Dermis microvascular lymphatic vessel endothelial cell (primary cell): ENCODE data around the gene RBM15B. TPM values are rescaled to one million over a fixed set of nuclear protein-coding genes. Genes with fewer than 3 reads are reported as not detected.
"Not testable (repeated sequence)": the region's sequence is repeated elsewhere in the genome, so short reads cannot be mapped to it uniquely, and the experiment has no call there.

Source experiments
- DNase-seq, 2 donors: peaks; one replicate each; pipeline versions ENCODE4 v3.0.0 to v3.0.0-alpha.2; 2010; ENCODE audit warnings: low read depth in 2 of 2
- total RNA-seq: library from RNA; depleted of rRNA; stranded (reverse); fragments of >200 nt; gene quantifications from 2 replicates; pipeline ENCODE4 v1.2.1, GENCODE V29; 2014

RBM15B gene
- total RNA-seq, 1 donor from 2014 or later, result 27.2 TPM

DNA sequence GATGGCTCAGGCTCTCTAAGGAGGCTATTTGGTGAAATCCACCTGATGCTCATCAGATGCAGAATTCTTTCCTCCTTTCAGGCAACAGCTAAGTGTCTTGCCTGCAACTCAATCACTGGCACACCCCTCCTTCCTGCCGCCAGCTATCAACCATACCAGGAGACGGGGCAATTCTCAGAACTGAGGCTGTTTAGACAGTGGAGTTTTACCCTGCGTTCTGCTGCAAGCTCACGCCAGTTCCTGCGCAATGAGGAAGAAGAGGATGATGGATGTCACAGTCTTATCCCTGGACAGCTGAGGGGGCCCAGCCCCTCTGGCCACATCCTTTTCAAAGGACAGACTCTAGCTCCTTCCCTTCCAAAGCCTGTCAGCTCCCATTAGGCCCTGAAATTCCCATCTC is 13.0 kb upstream of the RBM15B start:
- DNase-seq, result no peak

DNA sequence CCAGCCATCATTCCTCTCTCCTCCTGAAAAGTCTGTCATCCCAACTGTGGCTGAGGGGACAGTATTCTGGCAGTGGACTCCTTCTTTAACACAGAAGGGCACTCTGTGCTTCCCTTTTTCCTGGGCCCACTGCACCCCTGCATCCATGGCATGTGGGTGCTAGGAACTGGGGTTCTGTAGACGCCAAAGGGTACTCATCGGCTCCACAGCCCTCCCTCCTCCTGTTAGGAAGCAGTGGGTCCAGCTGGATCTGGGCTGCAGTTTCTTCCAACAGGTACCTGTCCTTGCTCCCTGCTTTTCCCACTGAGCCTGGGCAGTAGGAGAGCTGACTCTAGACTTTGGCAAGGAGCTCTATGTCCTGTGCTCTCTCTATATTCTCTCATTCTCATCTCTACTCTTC is 12.4 kb upstream of the RBM15B start:
- DNase-seq, result no peak

DNA sequence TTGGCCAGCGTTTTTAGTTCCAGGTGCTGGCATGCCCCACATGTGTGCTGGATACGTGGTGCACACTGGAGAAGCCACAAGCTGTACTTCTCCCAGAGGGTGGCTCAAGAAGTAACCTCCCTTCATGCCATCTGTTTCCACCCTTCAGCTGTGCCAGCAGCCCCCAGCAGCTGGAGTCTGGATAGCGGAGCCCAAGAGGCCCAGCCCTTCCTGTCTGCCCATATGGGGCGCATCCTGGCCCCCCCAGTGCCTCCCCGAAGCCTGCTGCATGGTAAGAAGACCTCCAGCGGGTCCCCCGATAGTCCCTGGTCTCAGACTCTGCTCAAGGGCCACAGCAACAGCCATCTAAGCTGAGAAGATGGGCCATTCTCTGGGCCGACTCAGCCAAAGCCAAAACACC is 11.8 kb upstream of the RBM15B start:
- DNase-seq, result peak in 1 of 2 donors; percentile 21

DNA sequence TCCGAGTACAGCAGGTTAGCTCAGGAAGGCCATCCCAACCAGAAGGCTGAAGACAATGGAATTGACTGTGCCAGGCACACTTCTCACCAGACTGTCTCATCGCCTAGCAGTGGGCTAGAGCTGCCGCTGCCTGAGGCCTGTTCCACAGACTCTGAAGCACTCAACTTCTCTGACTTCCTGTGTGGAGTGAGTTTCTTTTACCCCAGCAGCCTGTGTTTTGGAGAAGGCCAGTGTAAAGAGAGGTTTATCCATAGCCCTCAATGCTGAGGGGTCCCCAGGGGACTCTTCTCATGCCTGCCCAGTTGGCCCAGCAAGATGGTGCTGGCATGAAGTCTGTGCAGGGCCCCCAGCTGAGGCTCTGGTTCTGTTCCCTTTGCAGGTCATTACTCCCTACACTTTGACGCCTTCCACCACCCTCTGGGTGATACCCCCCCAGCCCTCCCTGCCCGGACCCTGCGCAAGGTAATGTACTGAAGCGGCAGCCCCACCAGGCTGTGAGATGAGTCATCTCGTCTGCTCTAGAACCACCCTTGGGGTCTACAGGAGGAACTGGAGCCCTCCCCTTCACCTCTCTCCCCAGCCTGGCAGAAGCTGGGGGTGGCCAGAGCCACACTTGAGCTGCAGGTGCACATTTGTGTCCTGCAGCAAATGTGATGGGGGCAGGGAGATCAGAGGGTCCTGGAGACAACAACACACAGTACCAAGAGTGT is 11.2 kb upstream of the RBM15B start:
- no peak for DNase-seq

DNA sequence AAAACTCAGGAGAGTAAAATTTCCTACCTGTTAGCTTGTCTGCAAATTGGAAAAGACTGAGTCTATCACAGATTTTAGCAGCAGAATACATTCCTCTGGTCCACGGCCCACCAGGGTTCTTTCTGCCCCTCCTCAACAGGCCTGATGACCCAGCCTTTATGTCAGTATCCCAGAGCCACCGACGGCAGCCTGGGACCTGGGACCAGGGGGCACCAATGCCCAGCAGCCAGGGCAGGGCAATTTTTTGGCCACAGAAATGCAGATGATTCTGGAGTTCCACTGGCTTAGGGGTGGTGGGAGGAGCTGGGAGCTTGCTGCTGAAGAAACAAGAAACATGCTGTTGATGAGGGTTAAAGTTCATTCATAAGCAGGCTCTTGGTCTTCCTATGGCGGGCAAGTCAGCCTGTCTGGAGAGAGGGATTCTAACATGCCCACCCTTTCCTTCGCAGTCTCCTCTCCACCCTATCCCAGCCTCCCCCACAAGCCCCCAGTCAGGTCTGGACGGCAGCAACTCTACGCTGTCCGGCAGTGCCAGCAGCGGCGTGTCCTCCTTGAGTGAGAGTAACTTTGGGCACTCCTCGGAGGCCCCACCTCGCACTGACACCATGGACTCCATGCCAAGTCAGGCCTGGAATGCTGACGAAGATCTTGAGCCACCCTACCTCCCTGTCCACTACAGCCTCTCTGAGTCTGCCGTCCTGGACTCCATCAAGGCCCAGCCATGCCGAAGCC is 10.3 kb upstream of the RBM15B start:
- no peak for DNase-seq

DNA sequence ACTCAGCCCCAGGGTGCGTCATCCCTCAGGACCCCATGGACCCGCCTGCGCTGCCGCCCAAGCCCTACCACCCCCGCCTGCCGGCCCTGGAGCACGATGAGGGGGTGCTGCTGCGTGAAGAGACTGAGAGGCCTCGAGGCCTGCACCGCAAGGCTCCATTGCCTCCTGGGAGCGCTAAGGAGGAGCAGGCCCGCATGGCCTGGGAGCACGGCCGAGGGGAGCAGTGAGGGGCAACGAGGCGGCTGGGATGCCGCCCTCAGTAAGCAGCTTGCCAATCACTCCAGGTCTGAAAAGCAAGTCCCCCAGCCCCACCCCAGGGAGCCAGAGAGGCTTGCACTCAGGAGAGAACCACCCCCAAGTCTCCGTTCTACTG is 9.8 kb upstream of the RBM15B start:
- no peak for DNase-seq

DNA sequence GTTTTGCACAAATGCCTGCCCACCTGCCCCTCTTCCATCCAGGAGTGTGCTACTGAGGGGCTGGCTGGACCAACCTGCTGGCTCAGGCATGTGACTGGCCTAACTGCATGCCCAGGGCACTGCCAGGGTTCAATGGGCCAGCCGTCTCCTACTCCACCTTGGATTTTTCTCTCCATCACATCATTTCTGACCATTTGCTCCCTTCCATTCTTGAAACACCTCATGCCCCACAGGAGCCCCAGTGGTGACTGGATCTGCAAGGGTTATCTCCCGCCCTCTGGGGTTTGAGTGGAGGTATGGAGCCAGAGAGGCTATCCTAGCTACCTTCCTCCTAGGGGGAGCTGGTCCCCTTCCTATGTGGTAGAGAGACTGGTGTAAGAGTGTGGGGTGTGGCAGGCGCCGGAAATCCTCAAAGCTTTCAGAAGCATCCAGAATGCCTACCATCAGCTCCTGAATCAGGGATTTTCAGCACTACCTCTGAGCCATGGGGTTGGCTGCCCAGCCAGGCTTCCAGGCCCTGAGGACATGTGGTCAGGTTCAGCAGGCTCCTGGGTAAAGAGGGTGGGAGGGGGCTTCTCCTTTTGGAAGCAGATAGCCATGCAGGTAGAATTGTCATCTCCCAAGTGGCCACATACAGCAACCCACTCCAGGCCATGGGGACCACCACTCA is 8.9 kb upstream of the RBM15B start:
- no peak for DNase-seq

DNA sequence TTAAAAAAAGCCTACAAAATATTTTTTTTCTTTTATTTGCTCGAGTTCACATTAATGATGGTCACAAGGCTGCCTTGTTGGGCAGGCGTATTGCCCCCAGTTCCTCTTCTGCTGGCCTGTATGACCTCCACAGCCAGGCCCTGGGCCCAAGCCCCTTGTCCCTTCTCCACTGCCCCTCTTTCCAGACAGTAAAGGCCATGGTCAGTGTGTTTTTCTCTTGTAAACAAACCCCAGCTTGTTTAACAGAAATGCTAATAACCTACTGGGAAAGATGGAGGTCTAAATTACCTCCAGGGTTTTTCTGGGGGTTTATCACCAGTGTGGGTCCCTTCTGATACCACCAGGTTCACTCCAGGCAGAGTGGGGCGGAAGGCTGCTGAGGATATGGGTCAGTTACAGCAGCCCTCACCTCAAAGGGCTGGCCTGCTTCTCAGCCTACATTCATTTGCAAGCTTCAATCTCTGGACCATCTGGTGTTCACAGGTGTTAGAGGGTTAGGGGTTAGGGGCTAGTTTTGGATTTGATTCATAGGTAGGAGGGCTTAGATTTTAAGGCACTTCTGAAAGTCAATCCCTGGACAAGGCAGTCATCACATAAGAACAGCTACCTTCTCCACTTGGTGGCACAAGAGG is 8.0 kb upstream of the RBM15B start:
- DNase-seq, result no peak

DNA sequence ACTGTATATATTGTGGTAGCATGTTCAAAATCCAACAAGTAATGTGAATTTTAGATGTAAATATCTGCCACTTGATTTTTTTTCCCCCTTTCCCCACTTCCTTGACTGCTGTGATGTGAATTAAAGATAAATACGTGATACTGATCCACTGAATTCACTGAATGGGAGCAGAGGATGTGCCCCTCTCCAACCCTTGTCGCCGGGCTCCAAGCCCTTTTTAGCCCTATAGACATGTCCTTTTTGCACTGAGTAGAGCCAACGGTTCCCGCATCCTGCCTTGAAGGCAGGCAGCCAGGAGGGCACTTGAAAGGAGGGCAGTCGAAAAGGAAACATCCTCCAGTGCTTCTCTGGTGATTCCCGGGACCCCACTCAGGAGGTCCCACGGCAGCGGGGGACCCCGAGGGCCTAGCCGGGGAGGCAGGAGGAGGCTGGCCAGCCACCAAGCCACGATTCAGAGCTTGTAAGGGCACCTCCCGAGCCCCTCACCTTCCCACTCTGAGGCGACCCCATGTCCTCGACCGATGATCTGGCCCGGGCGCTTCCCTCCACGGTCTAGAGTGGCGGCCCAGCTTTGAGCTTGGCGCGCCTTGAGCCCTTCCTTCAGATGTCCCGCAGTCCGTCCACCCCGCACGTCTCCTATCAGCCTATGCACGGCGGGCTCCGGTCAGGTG is 6.9 kb upstream of the RBM15B start:
- DNase-seq, result peak; percentile 3 to 32

DNA sequence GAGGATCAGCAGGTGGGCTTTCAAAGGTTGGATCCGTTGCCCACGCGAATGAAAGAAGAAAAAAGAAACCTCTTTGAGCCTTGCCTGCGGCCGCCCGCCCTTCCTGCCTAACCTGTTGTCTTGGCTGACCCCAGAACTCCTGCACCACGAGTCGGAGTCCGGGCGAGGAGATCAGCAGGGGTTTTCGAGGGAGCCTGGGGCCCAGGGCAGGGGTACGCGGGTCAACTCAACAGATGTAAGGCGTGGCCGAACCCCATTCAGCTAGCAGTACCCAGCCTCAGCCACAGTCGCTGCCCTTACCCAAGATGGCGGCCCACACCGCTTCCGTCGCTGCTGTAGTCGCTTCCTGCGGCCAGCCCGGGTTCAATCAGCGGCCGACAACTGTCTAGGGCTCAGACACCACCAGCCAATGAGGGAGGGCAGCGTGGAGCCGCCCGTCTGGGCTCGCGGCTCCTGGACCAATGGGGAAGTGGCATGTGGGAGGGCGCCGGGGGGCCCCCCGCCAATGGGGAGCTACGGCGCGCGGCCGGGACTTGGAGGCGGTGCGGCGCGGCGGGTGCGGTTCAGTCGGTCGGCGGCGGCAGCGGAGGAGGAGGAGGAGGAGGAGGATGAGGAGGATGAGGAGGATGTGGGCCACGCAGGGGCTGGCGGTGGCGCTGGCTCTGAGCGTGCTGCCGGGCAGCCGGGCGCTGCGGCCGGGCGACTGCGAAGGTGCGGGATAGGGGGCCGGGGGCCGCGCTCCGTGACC is 6.2 kb upstream of the RBM15B start, which contains the start of gene MANF:
Gene MANF, plus strand, starts transcription at position 566 of the 748 bp plus-strand sequence. Its CDS starts 52 bp downstream, at position 618.
- DNase-seq, result peak; percentile 95 to 99

DNA sequence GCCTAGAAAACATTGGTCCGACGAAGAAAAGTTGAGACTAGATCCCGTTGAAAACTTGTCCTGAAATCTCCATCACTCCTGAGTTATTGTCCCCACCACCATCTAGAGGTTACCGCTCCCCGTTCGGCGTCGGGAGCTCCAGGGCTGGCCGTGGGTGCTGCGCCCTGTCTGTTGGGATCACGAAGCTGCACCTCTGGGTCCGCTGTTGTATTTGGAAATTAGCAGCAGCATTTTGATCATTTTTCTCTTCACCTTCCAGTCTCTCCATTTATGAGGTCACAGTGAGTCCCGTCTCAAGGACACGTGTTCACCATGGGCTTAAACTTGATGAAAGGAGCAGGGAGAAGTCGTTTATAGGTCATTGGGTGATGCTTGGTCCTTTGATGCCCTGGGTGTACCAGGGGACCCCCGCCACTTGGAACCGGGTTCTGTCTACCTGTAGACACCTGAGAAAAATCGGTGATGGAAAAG is 5.4 kb upstream of the RBM15B start:
- peak in 1 of 2 donors; percentile 31 for DNase-seq

DNA sequence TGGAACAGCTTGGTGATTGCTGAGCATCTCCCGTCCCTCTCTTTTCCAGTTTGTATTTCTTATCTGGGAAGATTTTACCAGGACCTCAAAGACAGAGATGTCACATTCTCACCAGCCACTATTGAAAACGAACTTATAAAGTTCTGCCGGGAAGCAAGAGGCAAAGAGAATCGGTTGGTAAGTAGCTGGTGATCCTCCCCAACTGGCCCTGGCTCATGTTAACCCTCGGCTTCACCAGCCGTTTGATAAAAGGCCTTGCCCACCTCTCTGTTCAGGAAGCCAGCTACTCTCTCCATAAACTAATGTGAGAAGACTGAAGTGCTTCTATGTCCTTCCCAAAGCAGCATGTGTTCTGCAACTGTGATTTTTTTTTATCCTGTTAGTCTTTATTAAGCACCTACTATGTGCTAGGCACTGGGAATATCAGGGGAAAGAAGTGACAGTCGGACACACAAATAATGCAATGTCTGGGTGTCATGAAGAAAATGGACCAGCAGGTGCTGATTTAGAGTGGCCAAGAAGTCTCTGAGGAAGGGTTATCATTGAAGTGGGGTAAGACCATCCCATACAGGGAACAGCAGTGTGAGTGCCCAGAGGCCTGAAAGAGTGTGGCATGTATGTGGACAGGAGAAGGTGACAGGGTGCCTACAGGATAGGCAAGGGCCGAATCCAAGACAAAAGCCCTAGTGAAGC is 4.8 kb upstream of the RBM15B start:
- DNase-seq, result no peak

DNA sequence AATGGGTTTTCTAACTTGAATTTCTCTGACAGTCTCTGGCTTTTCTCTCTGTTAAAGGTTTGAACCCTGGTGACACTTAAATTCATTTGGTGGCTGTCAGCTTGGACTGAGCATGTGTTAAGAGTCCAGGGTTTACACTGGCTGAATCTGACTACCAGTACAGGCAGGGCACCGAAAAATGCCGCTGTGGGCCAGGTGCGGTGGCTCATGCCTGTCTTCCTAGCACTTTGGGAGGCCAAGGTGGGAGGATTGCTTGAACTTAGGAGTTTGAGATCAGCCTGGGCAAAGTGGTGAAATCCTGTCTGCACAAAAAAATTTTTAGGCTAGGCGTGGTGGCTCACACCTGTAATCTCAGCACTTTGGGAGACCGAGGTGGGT is 4.2 kb upstream of the RBM15B start:
- no peak for DNase-seq

DNA sequence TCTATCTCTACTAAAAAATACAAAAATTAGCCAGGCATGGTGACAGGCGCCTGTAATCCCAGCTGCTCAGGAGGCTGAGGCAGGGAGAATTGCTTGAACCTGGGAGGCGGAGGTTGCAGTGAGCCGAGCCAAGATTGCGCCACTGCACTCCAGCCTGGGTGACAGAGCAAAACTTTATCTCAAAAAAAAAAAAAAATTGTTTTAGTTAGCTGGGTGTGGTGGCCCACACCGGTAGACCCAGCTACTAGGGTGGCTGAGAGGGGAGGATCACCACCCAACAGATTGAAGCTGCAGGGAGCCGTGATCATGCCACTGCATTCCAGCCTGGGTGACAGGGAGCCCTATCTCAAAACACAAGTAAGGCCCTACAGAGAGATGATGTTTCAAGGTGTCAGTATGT is 3.8 kb upstream of the RBM15B start:
- not testable (repeated sequence) for DNase-seq

DNA sequence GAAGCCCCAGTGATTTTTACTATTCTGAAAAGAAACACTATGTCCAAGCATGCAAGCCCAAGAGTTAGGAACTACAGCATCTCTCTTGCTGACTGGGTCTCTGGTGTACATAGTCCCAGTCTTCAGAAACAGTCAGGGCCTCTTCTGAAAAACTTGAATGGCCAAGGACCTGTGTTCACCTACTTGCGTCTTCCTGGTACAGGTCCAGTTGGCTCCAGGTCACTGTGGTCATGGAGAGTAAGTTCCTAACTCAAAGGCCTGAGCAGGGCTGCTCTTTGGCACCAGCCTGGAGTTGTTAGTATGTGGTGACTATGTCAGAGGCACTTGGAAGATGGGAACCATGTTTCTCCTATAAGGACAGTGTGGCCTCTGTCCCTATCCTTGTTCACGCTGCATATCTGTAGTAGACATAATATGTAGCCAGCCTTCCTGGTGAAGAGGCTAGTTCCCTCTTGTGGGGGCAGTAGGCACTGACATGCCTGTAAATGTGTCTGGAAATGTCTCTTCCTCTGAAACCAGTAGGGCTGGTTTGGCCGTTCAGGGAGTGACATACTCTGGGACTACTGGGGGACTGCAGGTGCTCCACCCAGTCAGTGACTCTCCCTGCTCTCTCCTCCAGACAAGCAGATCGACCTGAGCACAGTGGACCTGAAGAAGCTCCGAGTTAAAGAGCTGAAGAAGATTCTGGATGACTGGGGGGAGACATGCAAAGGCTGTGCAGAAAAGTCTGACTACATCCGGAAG is 2.6 kb upstream of the RBM15B start:
- peak in 1 of 2 donors; percentile 44 for DNase-seq

DNA sequence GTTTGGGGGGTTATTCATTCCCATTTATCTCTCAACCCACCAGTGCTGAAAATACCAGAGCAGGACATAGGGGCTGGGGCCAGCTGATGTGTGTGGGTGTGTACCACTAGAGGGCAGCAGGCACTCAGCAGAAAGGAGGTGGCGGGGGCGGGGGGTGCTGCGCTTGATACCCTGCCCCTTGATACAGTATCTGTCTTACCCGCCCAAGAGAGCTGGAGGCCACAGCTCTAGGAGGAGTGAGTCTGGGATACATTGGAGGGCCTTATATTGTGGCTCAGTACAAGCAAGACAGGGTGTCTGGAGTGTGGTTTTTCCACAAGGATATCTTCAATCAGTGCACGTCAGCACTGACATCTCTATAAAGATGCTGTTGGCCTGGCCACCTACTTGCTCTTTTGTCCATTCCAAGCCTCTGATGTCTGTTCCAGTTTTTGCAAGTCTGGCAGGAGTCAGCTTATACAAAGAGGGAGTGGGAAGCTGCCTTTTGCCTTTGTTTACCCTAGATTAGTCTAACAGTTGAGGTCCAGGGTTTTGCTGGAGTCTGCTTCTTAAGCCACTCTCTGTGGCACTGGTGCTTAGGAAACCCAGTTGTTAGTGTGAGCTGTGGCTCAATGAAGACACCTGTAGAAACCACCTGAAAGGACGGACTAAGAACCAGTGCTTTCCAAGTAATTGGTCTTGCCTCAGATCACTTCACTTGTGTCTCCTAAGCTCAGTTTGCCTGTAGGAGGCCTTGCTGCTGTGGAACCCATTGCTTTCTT is 1.5 kb upstream of the RBM15B start:
- DNase-seq, result peak; percentile 39 to 76

DNA sequence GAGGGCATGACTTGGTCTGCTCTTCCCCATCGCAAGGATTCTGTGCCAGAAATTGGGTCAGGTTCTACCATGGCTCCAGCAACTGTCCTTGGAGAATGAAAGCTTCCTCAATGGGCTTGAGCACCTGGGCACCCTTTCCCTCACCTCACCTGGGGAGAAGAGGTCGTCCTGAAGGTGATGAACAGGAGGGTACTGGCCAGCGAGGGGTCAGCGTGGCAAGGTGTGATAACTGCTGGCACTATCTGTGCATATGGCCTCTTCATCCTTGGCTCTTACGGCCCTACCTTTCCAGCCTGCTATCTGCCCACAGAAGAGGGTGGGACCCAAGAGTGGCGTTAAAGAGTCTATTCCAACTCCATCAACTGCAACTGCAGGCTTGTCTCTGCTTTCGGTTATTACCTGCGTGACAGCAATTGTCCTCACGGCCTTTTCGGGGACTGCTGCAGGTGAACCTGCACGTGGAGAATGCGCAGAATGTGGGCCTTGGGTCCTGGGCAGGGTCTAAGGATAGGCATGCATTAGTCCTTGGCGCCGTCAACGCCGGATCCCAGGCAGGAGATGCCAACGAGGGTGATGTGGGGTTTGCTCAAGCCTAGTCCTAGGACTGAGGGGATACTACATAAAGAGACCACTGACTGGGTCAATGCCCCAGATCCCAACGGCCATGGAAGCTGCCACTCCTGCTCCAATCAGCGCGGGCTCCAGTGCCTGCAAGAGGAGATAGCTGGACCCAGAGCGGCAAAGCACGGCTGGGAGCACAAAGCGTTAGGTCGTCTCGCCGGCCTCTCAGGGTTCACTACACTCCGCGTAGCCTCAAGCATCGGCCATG is 625 bp upstream of the RBM15B start:
- no peak for DNase-seq
